ENCODE measurements around the gene HOXB7.

Gene HOXB7

DNA sequence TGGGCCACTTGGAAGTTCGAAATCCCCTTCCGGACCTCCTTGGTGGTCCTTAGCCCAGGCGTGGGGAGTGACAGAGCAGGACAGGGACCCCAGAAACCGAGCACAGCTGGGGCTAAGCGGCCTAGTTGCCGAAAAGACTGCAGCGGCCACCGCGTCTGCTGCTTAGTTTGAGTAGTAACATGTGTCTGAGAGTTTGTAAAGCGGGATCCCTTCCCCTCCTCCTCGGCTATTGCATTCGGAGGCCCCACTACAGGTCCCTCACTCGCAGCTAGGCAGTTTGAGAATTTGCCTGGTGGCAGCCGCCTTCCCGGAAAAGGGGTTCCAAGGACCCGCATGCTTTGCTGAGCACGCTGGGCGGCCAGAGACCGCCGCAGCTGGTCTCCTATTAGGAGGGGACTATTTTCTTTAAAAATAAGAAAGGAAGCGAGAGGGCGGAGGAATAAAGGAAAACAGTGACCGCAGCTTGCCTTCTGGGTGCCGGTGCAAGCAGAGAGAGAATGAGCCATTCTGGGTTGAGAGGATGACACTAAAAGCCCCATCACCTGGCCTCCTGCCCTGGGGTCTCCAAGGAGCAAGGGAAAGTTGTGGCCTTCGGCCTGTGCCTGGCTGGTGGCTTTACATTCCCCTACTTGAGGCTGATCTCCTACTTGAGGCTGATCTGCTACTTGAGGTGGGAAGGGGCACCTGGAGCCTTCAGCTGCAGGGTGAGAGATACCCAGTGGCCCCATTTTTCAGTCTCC lies 16.1 kb downstream of the HOXB7 start:
- peak in 1 of 14 donors; percentile 14 for DNase-seq

DNA sequence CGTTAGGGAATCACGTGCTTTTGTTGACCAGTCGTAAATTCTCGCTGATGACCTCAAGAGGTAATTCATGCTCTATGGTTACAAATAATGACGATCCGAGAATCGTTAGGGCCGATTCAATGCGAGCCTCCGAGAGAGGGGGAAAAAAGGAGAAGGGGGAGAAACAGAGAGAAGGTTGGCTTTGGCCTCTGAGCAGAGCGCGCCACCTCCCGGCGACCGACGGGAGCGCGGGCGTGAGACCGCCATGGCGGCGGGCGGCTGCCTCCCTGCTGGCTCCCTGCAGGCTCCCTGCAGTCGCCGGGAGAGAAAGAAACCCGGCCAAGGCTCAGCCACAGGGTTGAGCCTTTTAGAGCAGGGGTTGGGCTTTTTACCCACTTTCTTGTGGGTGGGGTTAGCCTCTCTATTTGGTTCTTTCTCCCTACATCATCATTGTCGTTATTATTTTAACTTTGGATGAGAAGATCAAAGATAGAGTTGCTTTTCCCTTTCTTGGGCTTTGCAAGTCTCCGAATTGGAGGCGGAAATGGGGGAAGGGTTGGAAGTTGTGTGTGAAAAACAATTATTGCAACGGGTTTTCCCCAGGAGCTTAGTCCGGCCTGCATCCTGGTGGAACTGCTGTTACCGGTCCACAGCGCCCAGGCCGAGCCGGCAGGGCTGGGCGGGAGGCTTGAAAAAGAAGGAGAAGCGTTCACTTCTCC lies 16.8 kb downstream of the HOXB7 start:
- peak in 9 of 14 donors; percentile 18 to 80 (median 59) for DNase-seq

DNA sequence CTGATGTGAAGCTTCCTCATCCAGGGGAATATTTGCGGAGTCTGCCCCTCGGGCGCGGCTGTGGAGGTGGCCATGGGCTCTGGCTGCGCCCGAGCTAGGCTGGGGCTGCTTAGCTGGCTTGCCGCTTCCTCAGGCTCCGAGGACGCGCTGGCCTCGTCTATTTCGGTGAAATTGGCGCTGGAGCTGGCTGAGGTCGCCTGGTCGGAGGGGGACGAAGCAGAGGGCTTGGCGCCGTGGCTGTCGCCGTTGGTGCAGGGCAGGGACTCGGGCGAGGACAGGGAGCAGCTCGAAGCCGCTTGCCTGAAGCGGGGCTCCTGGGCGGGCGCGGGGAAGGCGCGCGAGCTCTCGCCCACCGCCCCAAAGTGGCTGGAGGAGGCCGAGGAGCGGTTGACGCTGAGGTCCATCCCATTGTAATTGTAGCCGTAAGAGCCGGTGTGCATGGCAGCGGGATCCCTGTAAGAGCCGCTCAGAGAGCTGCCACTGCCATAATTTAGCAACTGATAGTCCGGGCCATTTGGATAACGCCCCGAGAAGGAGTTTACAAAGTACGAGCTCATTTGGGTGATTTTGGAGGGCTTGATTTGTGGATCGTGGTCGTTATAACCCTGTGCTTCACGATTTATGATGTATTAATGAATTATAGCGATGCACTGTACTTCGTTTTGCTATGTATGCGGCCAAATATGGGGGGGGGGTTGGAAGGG lies 17.5 kb downstream of the HOXB7 start, which contains the start of gene HOXB5:
TSS of gene HOXB5 (minus strand) at position 654 of the 704 bp plus-strand sequence. CDS start at position 557, 97 bp downstream.
- DNase-seq: no peak

DNA sequence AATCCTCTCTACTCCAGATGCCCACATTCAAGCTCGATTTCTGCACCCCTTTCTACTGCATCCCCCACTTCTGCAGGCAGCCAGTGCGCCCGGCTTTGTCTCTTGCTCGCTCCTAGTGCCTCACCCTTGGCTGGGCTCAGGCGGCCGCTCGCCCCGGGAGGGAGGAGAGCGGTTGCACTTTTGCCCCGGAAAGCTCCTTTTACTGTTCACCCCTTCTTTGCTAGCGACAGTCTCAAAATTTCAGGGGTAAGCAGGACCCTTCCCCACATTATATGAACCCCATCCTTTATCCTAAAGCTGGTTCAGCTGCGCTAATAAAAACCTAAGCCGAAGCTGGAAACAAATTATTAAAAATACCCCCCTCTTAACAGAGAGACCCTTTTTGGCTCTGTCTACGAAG lies 18.2 kb downstream of the HOXB7 start:
- no peak for DNase-seq

DNA sequence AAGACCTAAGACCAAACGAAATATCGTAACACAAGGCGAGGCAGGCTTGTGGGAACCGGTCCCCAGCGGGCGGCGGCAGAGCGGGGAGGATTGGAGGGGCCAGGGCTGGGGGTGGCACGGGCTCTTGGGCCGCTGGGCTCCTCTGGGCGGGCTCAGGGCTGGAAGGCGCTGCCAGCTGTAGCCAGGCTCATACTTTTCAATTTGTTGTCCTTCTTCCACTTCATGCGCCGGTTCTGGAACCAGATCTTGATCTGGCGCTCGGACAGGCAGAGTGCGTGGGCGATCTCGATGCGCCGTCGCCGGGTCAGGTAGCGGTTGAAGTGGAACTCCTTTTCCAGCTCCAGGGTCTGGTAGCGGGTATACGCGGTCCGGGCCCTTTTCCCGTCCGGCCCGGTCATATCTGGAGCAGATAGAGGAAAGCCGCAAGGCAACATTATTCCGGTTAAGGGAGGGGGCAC lies 18.7 kb downstream of the HOXB7 start:
- peak in 3 of 14 donors; percentile 15 to 54 (median 18) for DNase-seq

DNA sequence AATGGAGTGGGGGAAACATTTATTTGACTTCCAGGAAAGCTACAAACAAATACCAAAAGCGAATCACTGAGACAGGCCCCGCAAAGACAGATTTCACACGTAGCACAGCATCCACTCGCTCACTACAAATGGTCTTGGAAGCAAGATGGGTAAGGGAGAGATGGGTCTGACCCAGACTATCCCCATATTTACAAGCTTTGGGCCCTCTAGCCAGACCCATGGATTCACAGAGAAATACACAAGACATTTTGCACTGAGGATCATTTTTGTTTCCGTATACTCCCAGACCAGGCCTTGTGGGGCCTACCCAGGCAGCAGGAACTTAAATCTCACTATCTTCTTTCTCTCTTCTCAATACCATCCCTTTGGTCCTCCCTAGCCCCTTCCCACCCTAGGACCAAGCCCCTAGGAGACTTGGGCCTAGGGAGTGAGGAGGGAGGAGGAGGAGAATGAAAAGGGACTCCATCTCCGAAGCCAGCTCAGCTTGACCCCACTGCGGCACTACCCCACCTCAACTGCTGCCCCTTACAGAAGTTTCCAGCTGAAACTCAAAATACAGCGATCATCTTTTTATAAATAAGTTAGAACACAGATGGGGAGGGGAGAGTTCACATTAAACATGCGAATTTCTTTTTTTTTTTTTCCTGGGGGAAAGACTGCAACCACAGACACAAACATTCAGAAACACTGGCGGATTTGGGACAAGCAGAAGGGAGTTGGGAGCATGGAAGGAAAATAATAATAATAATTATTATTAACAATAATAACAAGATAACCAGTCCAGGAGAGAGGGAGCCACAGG lies 19.4 kb downstream of the HOXB7 start:
- DNase-seq: no peak

DNA sequence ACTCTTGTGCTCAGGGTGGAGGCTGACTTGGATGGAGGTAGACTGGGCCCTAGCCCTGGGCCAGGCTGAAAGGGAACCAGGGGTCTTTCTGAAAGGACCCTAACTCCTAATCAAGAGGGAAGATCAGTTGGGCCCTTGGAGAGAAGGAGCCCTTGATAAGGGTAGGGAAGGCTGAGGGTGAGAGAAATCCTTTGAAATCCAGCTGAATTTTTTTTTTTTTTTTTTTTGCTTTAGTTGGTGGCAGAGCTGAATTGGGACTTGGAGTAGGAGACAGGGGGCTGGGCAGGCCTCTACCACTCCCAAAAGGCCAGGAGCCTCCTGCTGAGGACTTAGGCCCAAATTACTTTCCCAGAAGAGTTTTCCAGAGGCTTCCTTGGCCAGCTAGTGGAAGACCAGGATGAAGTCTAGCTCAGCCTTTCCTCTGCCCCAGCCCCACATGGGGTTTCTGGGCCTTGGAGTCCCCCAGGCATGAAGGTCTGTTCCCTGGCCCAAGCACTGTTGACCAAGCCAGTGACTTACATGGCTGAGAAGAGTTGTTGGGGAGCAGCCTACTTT lies 20.1 kb downstream of the HOXB7 start:
- DNase-seq: no peak

DNA sequence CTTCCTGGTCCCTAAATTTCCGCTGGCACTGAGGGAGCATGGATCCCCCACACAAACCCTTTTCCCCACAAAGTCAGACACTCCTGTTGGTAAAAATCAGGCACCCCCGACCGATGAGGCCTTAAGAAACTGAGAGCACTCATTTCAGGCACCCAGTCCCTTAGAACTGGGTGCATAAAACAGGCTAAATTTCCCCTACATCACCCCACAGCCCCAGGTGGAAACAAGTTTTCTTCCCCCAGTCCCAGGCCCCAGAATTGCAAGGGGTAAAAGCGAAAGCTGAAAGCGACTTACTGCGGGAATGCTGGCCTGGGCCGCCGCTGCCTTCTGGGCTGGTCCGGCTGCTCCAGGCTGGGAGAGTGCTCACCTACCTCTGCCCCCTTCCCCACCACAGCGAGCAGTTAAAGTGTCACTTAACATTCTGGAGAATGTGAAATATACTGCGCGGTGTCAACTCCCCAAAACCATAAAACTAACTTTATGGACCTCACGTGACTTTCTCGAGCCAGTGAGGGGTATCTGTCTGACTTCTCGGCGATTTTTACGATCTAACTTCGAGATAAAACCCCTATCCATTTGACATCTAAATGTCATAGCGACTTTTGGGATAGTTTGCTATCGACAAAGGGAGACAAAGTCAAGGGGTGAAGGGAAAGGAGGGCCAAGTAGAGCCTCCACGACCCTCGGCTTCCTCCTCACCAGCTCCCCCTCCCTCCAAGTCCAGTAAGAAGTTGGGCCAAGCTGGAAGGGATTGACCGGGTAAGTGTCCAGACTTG lies 20.8 kb downstream of the HOXB7 start, which contains the start of gene HOXB3:
TSS of gene HOXB3 (minus strand) at position 411 of the 776 bp plus-strand sequence. CDS start 37,767 bp downstream, outside the sequence.
- DNase-seq: no peak

DNA sequence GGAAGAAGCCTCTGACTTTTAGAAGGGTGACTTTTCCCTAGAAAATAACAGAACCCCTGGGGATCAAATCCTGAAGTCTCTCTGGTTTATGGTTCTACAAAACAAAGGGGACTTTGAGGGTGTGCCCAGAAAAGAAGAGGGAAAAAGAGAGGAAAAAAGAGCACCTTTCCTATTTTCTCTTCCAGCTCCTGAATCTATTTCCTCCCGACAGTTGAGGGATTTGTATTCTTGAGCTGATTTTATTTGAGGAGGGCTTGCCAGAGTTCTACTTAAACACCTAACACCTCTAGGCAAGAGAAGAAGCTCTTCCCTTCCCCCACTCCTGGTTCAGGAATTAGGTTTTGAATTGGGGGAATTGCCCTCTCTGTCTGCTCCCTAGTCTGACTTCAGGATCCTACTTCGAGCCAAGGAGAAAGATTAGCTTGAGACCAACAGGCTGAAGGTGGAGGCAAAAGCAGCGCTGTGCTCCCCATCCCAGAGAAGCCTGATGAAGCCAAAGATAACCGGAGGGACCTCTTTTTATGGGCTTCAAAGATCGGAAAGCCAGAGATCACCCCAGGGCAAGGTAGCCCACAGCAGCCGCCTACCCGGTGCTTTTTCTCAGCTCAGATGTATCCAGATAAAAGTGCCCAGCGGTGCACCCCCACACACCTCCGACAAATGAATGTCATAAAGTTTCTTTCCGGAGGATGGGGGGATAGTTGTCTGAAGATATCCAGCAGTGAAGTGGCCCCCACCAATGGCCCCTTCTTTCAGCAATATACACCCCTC lies 21.6 kb downstream of the HOXB7 start:
- no peak for DNase-seq

DNA sequence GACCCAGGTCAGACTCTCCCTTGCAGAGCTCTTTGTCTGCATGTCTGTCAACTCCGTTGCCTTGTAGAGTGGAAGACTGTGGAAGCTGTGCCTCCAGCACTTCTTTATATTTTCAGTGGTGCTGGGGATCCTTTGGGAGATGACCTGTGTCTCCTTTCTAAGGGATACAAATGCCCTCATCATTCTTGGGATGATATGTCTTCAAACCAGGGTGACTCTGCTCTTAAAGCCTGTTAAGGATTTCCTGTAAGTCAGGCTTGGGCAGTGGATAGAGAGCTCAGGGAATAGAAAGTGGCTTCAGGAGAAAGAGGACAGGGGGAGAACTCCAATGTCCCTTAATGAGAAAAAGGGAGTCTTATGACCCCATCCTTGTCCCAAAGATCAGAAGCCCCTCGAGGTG lies 22.3 kb downstream of the HOXB7 start:
- DNase-seq: no peak

DNA sequence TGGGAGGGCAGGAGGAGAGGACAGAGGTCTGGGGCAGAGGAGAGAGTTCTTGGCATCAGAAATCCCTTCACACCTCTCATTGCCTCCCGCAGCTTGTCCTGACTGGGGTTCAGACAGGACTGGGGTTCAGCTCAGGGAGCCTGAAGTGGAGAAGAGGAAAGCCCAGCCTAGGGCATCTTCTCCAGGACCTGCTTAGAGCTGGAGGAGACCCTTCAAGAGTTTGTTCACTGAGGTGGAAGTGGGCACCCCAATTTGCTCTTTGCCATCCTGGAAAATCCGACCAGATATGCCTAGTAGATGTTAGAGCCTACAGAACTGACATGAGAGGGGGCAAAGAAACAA lies 22.8 kb downstream of the HOXB7 start:
- no peak for DNase-seq

DNA sequence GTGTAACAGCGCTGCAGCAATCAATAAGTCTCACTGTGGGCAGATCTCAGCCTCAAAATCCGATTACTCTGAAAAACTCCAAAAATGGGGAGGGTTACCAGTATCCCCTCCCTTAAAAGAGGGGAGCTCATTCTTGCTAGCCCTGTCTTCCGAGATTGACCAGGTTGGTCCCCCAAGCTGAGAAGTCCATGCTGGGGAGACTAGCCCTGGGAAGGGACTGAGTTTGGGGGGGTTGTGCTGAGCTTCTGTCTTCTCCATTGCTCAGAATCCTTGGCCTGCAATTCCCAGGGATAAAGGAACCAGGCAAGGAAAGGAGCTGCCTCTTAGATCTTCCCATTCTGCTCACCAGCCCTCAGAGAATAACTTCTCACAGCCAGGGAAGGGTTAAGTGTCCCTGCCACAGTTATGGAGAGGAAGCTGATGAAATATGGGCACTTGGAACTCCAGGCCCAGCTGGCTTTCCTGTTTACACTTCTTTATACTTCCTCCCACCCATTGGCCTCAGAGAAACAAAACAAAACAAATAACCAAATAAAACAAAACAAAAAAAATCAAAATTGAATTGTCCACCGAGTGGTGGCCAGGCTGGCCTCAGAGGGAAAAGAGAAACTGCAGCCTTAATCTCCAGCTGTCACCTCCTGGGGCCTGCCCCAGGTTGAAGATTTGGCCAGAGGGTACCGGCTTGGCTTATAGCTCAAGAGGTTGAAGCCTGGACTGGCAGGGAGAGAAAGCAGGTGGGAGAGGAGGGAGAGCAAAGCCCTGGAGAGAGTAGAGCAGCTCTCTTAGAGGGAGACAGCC lies 23.3 kb downstream of the HOXB7 start:
- no peak for DNase-seq

DNA sequence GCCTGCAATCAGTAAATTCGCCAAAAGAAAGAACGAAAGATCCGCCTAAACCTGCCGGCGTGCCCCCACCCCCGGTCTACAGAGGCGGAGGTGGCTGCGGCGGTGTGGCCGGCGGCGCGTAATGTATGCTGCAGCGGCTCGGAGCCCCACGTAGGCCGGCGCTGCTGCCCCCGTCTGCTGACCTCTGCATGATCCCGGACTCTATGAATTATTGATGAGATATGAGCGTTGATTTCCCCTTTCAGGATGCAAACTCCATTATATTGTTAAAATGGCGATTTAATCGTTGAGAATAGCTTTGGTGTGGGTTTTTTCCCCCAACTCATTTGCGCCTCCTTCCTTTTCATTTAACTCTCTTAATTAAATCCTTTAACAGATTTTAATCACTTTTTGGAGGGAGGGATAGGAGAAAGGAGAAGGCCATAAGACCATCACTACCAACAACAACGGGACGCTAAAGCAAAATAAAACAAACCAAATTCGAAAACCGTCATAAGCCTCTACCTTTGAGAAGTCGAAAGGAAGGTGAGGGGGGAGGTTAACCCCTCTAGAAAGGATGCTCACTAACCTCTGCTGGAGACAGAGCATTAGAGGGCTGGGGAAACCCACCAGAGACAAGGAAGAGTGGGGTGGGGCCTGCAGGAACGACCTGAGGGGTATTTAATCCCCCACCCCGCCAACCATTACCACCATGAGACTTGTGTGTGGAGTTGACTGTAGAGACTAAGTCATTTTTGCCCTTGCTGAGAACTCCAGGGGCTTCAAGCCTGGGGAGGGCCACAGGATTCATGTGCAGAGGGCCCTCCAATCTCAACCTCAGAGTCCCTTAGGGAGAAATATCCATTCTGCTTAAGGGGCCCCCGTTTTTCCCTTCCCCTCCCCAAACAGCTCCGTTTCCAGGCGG lies 24.2 kb downstream of the HOXB7 start:
- no peak for DNase-seq

DNA sequence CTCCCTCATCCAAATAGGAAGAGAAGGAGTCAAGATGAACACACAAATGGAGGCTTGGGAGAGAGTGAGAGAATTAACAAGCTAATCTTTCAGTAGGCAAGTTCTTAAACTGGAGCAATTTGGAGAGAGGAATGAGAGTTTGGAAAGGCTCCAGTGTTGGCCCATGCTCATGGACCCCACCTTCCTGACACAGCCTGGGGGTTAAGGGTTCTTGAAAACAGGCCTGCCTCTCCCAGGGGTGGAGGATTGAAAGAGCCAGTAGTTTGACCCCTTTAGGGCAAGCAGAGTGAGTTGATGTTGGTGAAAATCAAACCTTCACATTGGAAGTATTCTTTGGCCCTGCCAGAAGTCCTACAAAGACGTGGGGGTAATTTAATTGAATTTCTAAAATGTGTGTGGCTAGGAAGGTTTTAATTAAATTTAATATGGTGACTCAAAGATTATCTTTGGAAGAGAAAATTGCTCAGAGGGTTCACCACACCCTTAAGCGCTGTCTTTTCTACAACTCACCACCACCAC lies 26.5 kb downstream of the HOXB7 start:
- no peak for DNase-seq

DNA sequence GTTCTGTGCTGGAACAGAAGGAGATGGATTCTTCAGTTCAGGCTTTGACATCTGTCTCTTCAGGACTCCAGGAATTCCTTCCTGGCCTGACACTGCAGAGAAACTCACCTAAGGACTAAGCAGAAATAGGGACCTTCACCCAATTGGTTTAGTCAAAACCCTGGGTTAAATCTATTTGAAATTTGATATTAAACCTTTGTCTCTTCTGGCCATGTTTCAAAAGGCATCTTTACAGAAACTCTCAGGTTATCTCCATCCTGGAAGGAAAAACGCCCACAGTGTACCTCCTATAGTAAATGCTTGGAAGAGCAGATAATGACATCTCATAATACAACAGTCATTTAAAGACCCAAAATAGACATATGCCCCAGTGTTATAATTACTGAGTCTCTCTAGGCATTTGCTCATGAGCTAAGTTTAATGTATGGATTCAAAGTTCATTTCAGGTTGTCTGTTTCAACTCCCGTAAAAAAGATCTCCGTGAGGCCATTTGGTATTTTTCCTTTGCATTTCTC lies 27.1 kb downstream of the HOXB7 start:
- no peak for DNase-seq

DNA sequence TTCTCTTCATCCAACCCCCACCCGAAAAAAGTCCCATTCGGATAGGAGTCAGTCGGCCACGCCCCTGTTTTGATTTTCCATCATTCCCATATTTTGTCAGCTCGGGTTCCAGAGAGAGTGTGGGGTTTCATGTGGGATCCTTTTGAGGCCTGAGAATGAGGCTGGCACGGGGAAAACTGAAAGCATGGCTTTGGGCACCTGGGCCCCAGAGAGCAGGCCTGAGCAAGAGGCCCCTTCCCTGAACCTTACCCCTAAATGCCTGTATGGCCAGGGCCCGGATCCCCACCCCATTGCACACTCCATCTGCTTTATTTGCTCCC lies 28.1 kb downstream of the HOXB7 start:
- DNase-seq: no peak

DNA sequence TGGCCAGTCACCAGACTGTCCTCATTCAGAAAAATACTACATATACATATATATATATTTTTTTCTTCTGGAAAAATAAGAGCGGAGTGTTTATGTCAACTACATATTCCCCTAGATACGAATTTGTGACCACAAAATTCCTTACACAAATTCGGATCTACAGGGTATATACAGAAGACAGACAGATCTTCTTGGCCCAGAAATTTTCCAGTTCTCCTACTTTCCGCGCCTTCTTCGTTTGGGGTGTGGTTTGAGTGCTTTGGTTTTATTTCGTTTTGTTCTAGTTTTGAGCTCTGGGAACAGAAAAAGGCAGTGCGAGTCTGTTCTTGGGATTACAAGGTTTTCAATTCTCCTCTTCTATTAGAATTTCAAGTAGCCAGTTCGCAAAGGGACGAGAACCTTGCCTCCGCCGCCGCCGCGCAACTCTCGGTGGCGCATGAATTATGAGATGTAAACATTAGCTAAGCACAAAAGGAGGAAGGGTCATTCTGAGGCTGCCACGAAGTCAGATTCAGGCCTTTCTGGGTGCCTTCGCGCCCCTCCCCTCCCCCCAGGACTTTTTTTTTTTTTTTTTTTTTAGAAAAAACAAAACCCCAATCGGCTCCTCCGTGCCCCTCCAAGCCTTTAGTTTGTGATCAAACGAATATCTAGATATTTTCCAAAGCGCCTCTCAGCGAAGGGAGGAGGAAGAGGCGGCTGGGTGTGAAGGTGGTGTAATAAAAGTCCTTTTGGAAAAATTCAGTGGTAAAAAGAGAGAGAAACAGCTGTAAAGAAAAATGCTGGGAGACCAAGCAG lies 30.9 kb downstream of the HOXB7 start:
- no peak for DNase-seq

DNA sequence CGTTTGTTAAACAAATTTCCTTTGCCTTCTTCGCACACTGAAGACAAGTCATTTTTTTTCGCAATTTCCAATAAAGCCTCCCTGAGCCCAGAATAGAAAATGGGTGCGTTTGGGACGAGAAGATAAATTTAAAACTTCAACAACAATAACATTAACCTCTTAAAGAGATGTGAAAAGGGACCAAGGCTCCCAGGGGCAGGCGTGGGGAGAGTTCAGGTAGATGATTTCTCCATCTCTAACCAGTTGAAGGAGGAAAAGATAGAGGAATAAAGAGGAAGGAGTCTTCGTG lies 31.4 kb downstream of the HOXB7 start:
- no peak for DNase-seq

Measured in C1 segment of cervical spinal cord (tissue), 14 donors.